NCI-H1417 (cell line): ENCODE results near the gene RAPGEF1.
"Not testable (repeated sequence)": the region's sequence is repeated elsewhere in the genome, so short reads cannot be mapped to it uniquely, and the experiment has no call there.

Experiments used
- DNase-seq, 3 experiments: peaks; one replicate each; lab custom pipeline; 2025; lab: John Stamatoyannopoulos, UW

RAPGEF1 gene

DNA sequence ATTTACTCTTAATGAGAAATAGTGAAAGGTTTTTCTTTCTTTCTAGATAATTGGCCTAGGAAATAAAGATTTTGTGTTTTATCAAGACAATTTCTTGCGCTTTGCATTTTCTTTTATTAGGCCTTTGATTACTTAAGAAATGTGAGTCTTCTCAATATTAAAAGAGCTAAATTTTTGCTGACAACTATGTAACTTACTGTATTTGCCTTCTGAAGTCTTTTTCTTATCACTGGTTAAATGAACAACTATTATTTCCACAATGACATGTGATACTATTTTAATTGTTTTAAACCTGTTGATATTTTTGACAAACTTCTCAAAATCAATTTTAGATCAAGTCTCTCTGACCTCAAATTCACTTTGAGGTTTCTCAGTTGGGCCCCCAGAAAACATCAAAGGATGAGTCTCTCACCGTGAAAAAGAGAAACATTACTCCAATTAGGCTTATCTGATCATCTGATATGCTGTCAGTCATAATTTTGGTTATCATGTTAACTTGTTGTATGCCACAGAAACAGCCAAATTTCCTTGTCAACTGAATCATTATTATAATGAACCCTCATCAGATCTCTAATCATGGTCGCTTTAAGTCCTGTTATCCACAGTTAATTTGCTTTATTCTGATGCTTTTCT, 48.8 kb downstream of the RAPGEF1 start:
- no peak for DNase-seq

DNA sequence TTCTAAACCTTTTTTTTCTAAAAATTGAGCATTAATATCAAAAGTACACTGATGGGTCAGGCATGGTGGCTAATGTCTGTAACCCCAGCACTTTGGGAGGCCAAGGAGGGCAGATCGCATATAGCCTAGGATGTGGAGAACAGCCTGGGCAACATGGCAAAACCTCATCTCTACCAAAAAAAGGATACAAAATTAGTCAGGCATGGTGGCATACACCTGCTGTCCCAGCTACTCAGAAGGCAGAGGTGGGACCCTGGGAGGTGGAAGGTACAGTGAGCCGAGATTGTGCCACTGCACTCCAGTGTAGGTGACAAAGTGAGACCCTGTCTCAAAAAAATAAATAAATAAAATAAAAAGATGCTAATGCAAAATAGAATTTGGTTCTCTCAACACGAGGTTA, 49.4 kb downstream of the RAPGEF1 start:
- no peak for DNase-seq

DNA sequence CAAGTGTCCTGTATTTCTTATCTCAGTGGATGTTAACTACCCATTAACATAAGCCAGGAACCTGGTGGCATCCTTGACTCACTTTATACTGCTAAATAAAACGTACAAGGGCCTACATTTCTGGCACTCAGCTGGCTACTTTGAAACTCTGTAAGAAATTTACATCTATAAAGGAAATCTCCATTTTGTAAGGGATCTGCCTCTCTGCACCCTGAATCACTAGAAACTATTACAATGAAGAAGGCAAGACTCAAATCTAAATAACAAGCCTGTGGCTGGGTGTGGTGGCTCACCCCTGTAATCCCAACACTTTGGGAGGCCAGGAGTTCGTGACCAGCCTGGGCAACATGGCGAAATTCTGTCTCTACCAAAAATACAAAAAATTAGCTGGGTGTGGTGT, 51.5 kb downstream of the RAPGEF1 start:
- no peak for DNase-seq

GRCh38 chr9:131685753-131686706, 53.8 kb downstream of the RAPGEF1 start:
- no peak for DNase-seq

- not testable (repeated sequence) for DNase-seq
Measured at GRCh38 chr9:131683094-131683493, 56.8 kb downstream of the RAPGEF1 start.

GRCh38 chr9:131682261-131682660, 57.6 kb downstream of the RAPGEF1 start:
- no peak for DNase-seq

DNA sequence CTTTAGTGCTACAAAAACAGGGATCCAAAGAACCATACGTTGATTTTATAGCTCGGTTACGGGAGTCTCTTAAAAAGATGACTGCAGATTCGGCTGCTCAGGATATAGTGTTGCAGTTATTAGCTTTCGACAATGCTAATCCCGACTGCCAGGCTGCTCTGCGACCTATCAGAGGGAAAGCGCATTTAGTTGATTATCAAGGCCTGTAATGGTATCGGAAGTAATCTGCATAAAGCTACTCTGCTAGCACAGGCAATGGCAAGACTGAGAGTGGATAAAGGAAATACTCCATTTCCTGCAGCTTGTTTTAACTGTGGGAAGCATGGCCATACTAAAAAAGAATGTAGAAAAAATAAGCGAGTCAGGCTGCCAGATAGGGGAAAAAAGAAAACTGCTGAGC, 58.0 kb downstream of the RAPGEF1 start:
- not testable (repeated sequence) for DNase-seq

GRCh38 chr9:131681108-131681507, 58.8 kb downstream of the RAPGEF1 start:
- not testable (repeated sequence) for DNase-seq

DNA sequence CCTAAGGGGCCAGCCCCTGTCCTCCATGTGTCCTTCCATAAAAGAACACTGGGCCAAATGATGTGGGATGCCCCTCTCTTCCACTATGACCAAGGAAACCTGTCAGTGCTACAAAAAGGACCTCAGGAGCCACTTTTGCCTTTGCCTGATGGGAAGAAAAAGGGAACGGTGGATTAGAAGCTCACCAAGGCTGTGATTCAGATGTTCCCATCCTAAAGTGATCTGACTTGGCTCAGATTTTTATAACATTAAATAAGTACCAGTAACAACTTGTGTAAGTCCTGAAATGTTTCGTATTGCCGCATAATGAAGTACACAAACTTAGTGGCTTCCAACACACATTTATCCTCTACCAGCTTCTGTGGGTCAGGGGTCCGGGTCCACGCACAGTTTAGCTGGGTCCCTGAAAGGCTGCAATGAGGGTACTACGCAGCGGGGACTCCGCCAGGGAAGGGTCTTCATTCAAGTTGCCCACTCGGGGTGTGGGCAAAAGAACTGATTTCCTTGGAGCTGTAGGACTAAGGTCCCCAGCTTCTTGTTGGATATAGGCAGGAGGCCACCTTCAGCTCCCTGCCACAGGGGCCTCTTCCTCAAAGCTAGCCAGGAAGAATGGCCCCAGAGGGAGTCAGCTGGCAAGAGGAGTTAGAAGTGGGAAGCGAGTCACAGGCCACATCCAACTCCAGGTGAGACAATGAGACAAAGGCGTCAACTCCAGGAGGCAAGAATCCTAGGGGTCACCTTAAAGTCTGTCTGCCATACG, 60.4 kb downstream of the RAPGEF1 start:
- no peak for DNase-seq

DNA sequence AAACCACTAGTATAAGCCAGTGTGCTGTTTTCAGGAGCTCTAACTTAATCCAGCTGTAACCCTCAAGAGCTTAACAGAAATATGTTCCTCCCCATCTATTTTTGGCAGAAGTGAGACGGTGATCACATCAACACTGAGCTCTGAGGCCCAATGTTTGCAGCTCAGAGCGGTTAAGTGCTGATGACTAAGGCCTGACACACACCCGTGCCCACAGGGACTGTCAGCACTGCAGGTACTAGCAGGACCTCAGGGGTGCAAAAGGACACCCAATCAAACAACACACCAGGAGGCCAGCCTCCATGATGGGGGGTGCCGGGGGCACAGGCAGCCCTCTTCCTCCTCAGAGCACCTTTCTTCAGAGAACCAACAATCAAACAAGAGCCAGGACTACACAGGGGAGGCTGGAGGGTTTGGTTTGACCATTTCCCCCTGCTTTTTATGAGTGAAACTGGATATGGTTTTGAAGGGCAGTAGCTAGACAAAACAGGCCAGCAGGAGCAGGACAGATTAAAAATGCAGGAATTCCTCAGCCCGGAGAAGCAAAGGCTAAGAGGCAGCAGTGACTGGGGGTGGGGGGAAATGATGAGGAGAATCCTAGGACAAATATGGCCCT, 61.3 kb downstream of the RAPGEF1 start:
- peak in 2 of 3 experiments; percentile 45 to 60 for DNase-seq

- DNase-seq = peak in 2 of 3 experiments; percentile 48 to 78
Measured at GRCh38 chr9:131677444-131678180, 62.3 kb downstream of the RAPGEF1 start.

GRCh38 chr9:131677049-131677443, 62.8 kb downstream of the RAPGEF1 start:
- no peak for DNase-seq

- DNase-seq = peak in 1 of 3 experiments; percentile 7
Measured at GRCh38 chr9:131676431-131676972, 63.4 kb downstream of the RAPGEF1 start.

GRCh38 chr9:131675437-131676022, 64.3 kb downstream of the RAPGEF1 start:
- DNase-seq = no peak

GRCh38 chr9:131674425-131675421, 65.2 kb downstream of the RAPGEF1 start:
- no peak for DNase-seq

DNA sequence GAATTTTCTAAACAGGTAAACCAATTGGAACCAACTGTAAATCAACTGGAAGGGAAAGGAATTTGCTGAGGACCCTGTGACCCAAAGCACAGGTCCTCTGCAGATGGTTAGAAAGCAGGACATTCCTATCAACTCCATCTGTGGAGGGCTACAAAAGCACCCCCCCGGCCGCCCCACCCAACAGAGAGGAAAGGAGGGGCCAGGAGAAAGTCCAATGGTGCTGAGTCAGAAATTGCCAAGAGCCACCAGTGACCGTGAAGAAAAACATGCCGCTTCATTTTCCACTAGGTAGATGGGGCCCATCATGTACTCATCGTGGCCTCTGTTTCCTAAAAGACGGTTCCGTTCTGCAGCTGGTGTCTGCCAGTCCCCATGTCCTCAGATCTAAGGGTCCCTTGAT, 66.3 kb downstream of the RAPGEF1 start:
- no peak for DNase-seq

GRCh38 chr9:131673068-131673467, 66.8 kb downstream of the RAPGEF1 start:
- no peak for DNase-seq

GRCh38 chr9:131672451-131672850, 67.4 kb downstream of the RAPGEF1 start:
- DNase-seq = no peak

DNA sequence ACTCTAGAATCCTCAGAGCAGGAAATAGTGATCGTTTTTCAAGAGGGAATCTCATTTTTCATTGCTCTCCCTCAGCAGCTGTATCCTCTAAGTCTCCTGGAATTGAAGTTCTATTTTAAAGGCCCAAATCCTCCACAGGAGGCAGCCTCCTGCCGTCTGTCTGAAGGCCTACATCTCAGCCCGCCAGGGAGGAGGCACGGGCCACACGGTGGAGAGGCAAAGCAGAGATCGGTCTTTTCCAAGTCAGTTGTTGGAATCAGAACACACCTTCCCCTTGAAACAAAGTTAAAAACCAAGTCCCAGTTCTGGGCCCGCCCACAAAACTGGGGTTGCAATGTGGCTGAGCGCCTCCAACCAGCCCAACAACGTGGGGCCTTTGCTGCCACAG, 68.7 kb downstream of the RAPGEF1 start:
- DNase-seq = no peak
